Endothelial cell of hepatic sinusoid (primary cell): ENCODE results near the gene HOXA6.

Source experiments
- in situ Hi-C: cut with HindIII; loops from 2 replicates; pipeline ENCODE4 v1.10.0; 2017; ENCODE audit warnings: low sequenced_read_pairs

Gene HOXA6

DNA sequence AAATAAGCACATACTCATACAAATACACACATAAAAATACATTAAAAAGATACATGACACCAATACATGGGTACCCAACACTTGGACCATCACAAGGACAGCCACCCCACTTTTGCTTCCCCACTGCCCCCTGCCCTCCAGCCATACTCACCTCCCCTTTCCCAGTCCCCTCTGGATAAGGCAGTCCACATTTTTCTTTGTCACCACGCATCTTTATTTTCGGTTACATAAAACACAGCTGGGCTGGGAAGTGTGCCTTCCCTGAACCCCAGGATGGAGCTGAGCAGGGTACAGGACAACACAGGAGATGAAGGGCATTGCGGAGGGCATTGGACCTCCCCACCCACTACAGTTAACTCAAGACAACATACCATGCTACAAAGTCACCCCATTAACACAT, 6.0 kb upstream of the HOXA6 start:
- in situ Hi-C loops, result loop anchor here (25.0 kb wide), 1 partner anchor 1266 kb away; no protein-coding TSS in a partner anchor

DNA sequence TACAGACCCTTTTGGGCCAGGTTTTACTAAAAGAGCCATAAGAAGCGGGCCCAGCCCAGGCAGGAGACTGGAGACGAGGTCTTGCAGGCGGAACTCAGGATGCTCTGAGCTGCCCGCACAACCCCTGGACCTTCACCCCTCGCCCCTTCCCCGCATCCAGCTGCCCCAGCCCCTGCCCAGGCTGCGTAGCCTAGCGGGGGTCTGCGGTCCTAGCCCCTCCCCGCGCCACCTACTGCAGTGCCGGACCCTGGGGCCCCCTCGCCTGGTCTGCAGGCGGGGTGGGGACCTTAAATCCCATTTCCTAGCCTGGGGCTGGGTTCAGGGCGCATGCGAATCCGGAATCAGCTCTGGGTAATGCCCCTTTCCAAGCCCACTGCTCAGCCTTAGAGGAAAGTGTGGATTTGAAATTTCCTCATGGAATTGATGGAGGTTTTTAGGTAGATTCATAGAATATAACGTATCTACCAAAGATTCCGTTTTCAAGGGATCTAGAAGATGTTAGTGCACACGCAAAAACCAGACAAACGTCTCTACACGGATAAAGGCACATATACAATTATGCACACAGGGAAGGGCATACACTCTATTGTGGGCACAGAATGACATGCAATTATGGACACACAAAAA, 5.4 kb upstream of the HOXA6 start:
- in situ Hi-C loops, result loop anchor here (25.0 kb wide), 1 partner anchor 1266 kb away; no protein-coding TSS in a partner anchor

GRCh38 chr7:27151931-27152815, 4.6 kb upstream of the HOXA6 start, which contains the start of gene HOXA3:
TSS of gene HOXA3 (minus strand) at chr7:27152583. CDS start at chr7:27110640, 41,943 bp downstream.
- in situ Hi-C loops, result loop anchor here (25.0 kb wide), 1 partner anchor 1265 kb away; no protein-coding TSS in a partner anchor

- in situ Hi-C loops, result loop anchor here (25.0 kb wide), 1 partner anchor 1264 kb away; no protein-coding TSS in a partner anchor
These were observed 3.9 kb upstream of the HOXA6 start for GRCh38 chr7:27151341-27151930.

DNA sequence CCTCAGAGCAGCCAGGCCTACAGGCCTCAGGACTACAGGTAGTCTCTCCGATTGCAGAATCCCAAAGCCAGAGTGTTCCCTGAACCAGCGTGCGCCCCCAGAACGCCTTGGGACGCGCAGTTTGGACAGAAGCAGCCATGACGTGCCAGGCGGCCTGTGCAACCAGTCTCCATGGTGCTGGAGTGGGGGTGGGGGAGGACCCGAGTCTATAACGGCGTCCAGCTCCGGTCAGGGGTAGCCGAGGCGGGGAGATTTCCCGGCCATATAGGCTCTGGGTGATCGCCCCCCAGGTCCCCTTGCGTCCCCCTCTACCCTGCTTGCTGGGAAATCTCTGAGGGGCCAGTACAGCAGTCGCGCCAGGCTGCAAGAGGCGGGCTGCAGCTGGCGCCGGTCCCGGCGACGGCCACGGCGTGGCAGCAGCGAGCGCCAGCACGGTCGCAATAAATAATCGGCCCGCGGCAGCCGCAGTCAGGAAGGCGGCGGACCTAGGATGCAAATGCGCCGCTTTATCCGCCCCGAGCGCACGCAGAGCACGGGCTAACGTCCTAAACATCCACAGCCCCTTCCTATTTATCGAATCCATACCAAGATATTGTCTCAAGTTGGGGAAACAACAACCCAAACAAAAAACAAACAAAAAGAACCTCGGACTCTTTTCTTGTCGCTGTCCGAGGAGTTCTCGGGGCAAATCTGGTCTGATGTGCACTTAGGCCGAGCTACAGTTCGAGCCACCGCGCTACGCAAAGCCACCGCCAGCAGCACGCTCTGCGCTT, 3.2 kb upstream of the HOXA6 start:
- in situ Hi-C loops, result loop anchor here (25.0 kb wide), 1 partner anchor 1263 kb away; no protein-coding TSS in a partner anchor

GRCh38 chr7:27149842-27150567, 2.4 kb upstream of the HOXA6 start:
- in situ Hi-C loops, result loop anchor here (25.0 kb wide), 1 partner anchor 1263 kb away; no protein-coding TSS in a partner anchor

DNA sequence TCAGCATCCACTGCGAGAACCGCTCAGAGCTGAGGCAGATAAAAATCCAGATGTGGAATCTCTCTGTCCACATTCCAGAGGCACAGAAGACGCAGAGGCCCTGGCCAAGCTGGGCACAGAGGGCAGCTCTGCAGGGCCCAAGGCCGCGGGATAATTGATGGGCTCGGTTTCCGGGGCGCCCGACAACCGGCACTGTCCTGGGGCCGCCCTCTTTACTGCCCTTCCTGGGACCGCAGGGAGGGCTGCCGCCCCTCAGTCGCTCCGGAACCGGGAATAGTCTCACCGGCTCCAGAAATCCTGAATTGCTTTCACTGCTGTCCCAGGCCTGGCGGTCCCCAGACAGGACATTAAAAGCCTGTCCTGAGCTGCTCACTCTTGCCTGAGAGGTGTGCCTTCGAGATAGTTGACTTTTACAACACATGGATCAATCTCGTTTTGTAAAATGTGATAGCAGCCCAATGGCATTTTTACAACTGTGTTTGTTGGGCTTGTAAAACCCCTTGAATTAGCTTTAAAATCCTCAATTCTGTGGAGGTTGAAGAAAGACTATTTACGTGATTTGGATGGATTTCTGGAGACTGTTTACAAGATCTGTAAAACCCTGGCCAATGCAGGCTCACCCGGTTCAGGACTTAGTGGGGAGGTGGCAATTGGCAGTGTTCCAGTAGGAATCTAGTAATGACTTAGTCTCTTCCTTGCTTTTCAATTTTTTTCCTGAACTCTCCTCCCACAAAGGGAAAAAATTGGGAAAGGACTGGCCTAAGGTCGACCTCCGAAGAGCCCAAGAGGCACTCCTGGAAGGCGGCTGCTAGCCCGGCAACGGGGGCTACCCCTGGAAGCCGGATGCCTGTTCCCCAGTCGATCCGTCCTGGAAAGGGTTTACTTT, 1.4 kb upstream of the HOXA6 start:
- in situ Hi-C loops, result no loop called here

- in situ Hi-C loops, result no loop called here
These were observed 619 bp upstream of the HOXA6 start for GRCh38 chr7:27148031-27148755.

DNA sequence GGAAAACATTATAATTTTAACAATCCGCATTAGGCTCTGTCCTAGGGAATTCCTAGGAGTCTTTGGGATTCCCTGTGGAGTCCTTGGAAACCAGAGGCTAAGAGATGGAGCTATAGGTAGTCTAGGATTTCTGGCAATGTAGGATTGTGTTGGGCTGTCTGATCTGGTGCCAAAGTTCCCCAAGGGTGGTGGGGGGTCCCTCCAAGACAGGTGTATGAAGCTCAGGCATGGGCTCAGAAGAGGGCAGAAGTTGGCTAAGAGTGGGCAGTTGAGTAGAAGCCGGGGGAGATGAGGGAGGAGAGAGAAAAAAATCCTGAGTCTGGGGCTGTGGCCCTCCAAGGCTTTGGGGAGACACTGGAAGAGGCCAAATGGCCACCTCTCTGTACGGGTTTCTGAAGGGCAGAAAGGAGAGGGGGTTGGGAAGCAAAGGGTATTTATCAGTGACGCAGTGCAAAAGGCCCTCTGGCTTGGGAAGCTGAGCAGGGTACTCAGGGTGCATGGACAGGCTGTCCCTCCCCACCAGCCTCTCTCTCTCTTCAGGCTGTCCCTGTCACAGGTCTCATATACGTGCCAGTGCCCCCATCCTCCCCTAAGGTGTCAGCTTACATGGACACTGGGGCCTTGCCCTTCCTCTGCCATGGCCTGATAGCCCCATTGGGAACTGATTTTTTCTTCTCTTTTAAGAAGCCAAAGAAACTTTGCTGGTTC, 929 bp downstream of the HOXA6 start:
- in situ Hi-C loops, result no loop called here

DNA sequence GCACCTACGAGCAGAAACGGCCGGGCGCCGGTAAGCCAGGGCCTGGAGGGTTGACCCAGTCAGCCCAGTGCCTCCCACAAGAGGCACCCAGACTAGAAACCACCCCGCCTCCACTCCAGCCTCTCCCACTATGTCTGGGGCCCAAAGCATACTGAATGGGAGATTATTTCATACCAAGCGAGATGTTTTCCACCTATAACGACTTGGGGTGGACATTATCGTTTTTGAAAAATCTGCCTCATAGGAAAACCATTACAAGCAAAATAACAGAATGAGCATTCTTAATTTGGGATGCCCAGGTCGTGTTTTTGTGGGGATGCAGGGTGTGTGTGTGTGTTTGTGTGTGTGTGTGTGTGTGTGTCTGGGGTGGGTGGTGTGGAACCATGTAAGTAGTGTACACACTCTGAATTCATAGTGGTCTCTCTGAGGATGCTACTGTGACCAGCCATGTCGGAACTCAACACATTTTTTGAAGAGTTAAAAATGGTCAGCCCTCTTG, 1.6 kb downstream of the HOXA6 start:
- in situ Hi-C loops, result no loop called here

- in situ Hi-C loops, result no loop called here
These were observed 2.2 kb downstream of the HOXA6 start for GRCh38 chr7:27145165-27145913.

DNA sequence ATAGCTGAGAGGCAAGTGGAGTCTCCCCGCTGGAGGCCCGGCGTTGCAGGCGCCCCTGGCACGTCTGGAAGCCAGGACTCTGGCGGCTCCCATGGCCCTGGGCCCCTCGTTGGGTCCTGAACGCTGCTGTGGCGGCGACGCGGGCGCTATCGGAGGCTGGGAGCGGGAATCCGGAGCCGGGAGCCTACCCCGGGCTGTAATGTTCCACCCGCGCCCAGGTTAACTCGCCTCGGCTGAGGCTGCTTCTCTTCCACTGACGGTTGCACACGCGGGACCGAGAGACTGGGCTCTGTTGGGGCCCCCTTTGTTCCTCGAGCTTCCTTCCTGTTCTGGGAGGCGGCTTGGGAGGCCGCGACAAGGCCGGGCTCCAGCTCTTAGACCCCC, 2.8 kb downstream of the HOXA6 start:
- in situ Hi-C loops, result no loop called here

GRCh38 chr7:27143950-27144780, 3.4 kb downstream of the HOXA6 start:
- in situ Hi-C loops, result no loop called here

DNA sequence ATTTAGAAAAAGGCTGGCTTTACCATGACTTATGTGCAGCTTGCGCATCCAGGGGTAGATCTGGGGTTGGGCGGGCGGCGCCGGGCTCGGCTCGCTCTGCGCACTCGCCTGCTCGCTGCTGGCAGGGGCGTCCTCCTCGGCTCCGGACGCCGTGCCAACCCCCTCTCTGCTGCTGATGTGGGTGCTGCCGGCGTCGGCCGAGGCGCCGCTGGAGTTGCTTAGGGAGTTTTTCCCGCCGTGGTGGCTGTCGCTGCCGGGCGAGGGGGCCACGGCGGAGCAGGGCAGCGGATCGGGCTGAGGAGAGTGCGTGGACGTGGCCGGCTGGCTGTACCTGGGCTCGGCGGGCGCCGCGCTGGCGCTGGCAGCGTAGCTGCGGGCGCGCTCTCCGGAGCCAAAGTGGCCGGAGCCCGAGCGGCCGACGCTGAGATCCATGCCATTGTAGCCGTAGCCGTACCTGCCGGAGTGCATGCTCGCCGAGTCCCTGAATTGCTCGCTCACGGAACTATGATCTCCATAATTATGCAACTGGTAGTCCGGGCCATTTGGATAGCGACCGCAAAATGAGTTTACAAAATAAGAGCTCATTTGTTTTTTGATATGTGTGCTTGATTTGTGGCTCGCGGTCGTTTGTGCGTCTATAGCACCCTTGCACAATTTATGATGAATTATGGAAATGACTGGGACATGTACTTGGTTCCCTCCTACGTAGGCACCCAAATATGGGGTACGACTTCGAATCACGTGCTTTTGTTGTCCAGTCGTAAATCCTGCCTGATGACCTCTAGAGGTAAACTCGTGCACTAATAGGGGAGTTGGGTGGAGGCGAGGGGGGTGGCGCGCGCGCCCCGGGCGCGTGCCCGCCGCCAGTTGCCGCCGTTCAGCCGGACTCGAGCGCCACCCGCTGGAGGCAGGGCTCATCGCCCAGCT, 4.3 kb downstream of the HOXA6 start, which contains the start of gene HOXA5:
Gene HOXA5 (minus strand): TSS at position 659 of the 927 bp plus-strand sequence. CDS start 74 bp downstream, at position 585.
- in situ Hi-C loops, result no loop called here

DNA sequence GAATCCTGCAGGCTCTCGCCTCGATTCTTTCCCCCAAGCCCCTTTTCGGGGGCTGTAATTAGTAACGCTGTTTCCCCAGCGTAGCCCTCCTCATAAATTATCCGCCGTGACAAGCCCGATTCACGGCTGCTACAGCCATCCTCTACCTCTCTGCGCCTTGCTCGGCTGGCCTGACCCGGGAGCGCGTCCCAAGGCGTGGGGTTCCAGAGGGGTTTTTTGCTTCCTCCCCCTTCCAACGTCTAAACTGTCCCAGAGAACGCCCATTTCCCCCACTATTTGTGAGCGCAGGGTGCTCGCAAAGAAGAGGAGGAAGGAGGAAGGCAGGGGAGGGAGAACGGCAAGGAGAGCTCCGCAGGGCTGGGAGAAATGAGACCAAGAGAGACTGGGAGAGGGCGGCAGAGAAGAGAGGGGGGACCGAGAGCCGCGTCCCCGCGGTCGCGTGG, 5.0 kb downstream of the HOXA6 start:
- in situ Hi-C loops, result no loop called here
